DMS53 (cell line): ENCODE measurements around the gene PPP4R3B.

Experiments
- DNase-seq: peaks from one replicate; lab custom pipeline; 2025; lab: John Stamatoyannopoulos, UW

Gene PPP4R3B

DNA sequence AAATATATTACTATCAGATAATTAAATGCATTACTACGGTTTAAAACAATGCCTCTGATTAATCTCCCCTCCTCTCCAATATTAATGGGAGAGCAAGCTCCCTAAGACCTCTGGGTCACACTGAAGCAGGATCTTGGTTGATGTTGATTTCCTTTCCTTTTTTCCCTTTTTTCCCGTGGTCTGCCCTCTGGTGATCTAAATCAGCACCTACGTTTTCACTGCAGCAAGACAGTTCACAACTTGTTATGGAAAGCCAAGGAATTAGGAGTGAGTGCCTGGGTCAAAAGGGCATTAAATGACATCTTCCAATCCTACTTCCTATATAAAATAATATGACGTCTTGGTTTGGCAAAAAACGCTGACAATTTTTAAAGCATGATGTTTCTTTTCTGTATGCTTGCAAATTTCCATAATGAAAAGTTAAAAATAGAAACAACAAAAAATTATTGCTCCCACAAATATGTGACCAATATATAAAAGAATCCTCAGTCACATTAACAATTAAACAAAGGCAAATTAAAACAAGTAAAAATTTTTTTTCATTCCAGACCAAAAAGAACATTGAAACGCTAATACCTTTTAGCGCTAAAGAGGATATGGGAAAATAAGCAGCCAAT, 105.8 kb downstream of the PPP4R3B start:
- peak; percentile 82 for DNase-seq

GRCh38 chr2:55502590-55503141, 114.8 kb downstream of the PPP4R3B start:
- DNase-seq, result no peak

- DNase-seq, result no peak
Measured at GRCh38 chr2:55500025-55500424, 117.4 kb downstream of the PPP4R3B start.

GRCh38 chr2:55498582-55498981, 118.8 kb downstream of the PPP4R3B start:
- no peak for DNase-seq
